ENCODE measurements around the gene RAB31. TPM values are rescaled to one million over a fixed set of nuclear protein-coding genes. Genes with fewer than 3 reads are reported as not detected.

The RAB31 gene
- total RNA-seq, 1 donor from 2014 or later: 36.8 TPM

DNA sequence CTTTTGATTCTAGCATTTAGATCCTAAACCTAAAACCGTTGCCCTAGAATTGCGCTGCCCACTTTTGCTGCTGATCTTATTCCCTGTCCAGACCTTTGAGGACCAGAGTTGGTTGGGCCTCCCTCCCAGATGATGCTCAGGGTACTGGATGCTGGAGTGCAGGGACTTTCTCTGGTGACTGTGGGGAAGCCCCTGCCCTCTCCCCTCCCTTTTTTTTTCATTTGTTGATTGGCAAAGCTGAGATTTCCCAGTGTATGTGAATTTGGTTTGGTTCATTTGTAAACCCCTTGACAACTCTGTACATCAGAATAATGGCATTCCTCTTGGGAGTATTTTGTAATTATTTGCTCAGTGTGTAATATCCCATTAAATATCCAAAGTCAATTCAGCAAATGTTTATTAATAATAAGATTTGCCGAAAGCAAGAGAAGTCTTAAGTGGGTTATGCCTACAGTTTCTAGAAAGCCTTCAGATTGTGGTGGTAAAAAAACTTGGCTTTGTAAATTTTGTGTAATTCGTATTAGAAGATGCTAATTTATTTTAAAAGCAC is 28.3 kb downstream of the RAB31 start:
- intact Hi-C loops (cut with DNase I): no loop called here
- H3K4me1 ChIP-seq: no peaks in the 10 kb centered on the region
- no peak for DNase-seq (ENCODE audit: low spot score in 2 of 2)
- H3K4me3 ChIP-seq: no peak overlapping the region
- H3K27me3 ChIP-seq: no peaks in the 10 kb centered on the region
- peaks cover 0 to 6% of the 10 kb centered on the region in 2 donors for H3K36me3 ChIP-seq
- no peak overlapping the region for H3K27ac ChIP-seq
- H3K9me3 ChIP-seq: no peaks in the 10 kb centered on the region
- TF ChIP-seq, protein P1, sequence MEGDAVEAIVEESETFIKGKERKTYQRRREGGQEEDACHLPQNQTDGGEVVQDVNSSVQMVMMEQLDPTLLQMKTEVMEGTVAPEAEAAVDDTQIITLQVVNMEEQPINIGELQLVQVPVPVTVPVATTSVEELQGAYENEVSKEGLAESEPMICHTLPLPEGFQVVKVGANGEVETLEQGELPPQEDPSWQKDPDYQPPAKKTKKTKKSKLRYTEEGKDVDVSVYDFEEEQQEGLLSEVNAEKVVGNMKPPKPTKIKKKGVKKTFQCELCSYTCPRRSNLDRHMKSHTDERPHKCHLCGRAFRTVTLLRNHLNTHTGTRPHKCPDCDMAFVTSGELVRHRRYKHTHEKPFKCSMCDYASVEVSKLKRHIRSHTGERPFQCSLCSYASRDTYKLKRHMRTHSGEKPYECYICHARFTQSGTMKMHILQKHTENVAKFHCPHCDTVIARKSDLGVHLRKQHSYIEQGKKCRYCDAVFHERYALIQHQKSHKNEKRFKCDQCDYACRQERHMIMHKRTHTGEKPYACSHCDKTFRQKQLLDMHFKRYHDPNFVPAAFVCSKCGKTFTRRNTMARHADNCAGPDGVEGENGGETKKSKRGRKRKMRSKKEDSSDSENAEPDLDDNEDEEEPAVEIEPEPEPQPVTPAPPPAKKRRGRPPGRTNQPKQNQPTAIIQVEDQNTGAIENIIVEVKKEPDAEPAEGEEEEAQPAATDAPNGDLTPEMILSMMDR (IDR thresholded peaks at IDR 0.05): no peak

DNA sequence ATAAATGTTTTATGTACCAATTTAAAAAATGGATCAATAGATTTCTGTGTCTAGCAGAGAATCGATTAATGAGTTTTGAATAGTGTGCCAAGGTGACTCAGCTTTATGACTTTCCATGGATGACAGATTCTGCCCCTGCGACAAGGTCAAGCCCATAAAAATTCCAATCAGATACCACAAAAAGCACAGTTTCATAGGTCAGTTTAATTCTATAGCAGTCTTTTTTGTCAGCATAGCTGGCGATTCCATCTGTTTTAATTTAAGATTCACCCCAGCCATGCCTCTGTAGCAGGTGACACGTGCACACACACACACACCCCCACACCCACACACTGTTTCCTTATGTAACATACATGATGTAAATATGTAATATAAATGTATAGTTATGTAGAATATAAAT is 28.9 kb downstream of the RAB31 start:
- Histone ChIP-seq H3K27ac (no peak overlapping the region), H3K4me1 (peaks cover 3% of the 10 kb centered on the region in 2 donors)

DNA sequence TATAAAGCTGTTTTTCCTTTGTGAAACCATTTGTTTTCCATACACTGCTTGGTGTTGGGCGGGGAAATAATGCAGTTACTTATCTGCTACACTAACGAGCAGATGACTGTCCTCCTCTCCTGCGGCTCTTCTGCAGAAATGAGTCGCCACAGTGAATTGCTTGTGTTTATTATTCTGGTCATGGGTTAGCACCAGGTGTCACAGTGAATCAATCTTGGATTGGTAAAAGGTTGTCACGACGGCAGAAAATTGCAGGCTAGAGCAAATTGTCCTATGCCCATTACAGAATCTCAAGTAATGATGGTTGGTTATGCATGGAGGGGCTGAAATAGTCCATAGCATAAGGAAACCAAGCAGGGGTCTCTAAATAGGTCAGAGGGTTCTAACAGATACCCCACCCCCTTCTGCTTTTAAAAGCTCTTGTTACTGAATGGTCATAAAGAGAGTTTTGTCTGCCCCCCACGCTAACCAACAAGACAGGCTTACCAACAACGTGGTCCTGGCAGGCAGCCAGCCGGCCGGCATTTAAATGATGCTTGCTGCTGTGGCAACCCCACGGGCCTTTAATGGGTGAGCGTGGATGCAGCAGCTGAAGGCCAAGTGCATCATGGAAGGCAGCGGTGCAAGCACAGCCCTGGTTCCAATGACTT is 29.5 kb downstream of the RAB31 start:
- Histone ChIP-seq H3K27ac (no peak overlapping the region), H3K9me3 (no peaks in the 10 kb centered on the region), H3K4me3 (no peak overlapping the region), H3K36me3 (peaks cover 0 to 2% of the 10 kb centered on the region in 2 donors), H3K27me3 (no peaks in the 10 kb centered on the region), H3K4me1 (peaks cover 6 to 9% of the 10 kb centered on the region in 2 donors)
- TF ChIP-seq, protein P1 (IDR thresholded peaks at IDR 0.05): no peak
- no peak for DNase-seq (ENCODE audit: low spot score in 2 of 2)
- intact Hi-C loops (cut with DNase I): no loop called here

More for the DNA sequence above, 28.9 kb downstream of the RAB31 start:
- no peak overlapping the region for H3K4me3 ChIP-seq
- TF ChIP-seq, protein P1 (IDR thresholded peaks at IDR 0.05): no peak
- no peaks in the 10 kb centered on the region for H3K9me3 ChIP-seq
- no peak for DNase-seq (ENCODE audit: low spot score in 2 of 2)
- H3K36me3 ChIP-seq: peaks cover 0 to 6% of the 10 kb centered on the region in 2 donors
- no peaks in the 10 kb centered on the region for H3K27me3 ChIP-seq
- intact Hi-C loops (cut with DNase I): no loop called here

DNA sequence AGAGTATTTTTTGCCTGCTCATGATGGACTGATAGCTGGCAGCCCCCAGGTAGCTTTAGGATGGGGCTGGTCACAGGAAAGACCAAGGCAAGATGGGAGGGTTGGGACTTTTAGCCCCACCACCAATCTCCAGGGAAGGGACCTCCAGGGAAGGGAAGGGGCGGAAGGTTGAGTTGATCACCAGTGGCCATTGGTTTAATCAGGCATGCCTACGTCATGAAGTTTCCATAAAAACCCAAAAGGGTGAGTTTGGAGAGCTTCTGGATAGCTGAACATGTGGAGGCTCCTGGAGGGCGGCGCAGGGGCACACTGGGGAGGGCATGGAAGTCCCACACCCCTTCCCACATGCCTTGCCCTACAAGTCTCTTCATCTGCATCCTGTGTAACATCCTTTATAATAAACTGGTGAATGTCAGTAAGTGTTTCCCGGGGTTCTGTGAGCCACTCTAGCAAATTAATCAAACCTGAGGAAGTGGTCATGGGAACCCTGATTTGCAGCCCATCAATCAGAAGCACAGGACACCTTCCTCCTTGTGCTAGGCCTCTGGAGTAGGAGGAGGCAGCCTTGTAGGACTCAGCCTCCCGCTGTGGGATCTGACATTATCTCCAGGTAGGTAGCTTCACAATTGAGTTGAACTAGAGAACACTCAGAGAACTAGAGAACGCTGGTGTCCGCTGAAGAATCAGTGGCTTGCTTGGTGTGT is 30.3 kb downstream of the RAB31 start:
- no peak overlapping the region for H3K4me3 ChIP-seq
- TF ChIP-seq, protein P1 (IDR thresholded peaks at IDR 0.05): no peak
- intact Hi-C loops (cut with DNase I): no loop called here
- no peaks in the 10 kb centered on the region for H3K27me3 ChIP-seq
- H3K9me3 ChIP-seq: no peaks in the 10 kb centered on the region
- no peak for DNase-seq (ENCODE audit: low spot score in 2 of 2)
- peaks cover 12 to 15% of the 10 kb centered on the region in 2 donors for H3K4me1 ChIP-seq
- H3K36me3 ChIP-seq: no peaks in the 10 kb centered on the region
- H3K27ac ChIP-seq: no peak overlapping the region

DNA sequence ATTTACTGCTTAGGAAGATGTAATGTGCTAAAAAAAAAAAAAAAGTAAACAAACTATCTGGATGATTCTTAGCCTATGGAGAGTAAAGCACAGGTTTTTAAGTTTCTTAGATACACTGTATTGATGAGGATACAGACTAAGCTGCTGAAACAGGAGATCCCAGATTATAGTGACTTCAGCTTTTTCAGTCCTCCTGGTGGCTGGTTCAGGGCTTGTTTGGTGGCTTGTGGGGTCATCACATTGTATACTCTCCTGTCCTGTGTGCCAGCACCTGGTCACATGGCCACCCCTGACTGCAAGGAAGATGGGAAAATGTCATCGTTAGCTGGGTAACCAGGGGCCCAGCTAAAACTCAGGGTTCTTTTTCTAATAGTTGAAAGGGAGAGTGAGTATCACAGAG is 31.4 kb downstream of the RAB31 start:
- no peak overlapping the region for H3K4me3 ChIP-seq
- H3K27ac ChIP-seq: no peak overlapping the region
- no peaks in the 10 kb centered on the region for H3K36me3 ChIP-seq
- no peaks in the 10 kb centered on the region for H3K9me3 ChIP-seq
- DNase-seq (ENCODE audit: low spot score in 2 of 2): no peak
- peaks cover 13 to 19% of the 10 kb centered on the region in 2 donors for H3K4me1 ChIP-seq
- intact Hi-C loops (cut with DNase I): no loop called here
- TF ChIP-seq, protein P1 (IDR thresholded peaks at IDR 0.05): no peak
- H3K27me3 ChIP-seq: no peaks in the 10 kb centered on the region
